Measurements from ENCODE around the gene SAP30BP. TPM values are rescaled to one million over a fixed set of nuclear protein-coding genes. Genes with fewer than 3 reads are reported as not detected.
A peak's percentile ranks its signal among the peaks of the same experiment; 100 is the strongest.

The SAP30BP gene
- 27.4 TPM for total RNA-seq (ENCODE audit: insufficient read depth, low replicate concordance)

GRCh38 chr17:75666959-75667790, at the start of gene SAP30BP, which contains the start of gene RECQL5:
Gene SAP30BP, plus strand, starts transcription at chr17:75667338. Its CDS starts 35 bp downstream, at chr17:75667373.
Gene RECQL5, minus strand, starts transcription at chr17:75667154. Its CDS starts 597 bp downstream, at chr17:75666557.
- DNase-seq (ENCODE audit: low spot score) = peak; percentile 99

- no peak for DNase-seq (ENCODE audit: low spot score)
Measured at GRCh38 chr17:75617675-75618074, 49.5 kb upstream of the SAP30BP start.

- no peak for DNase-seq (ENCODE audit: low spot score)
Measured at GRCh38 chr17:75619506-75620431, 47.4 kb upstream of the SAP30BP start.

GRCh38 chr17:75621489-75621888, 45.6 kb upstream of the SAP30BP start:
- DNase-seq (ENCODE audit: low spot score) = no peak

GRCh38 chr17:75622076-75622475, 45.1 kb upstream of the SAP30BP start:
- DNase-seq (ENCODE audit: low spot score) = no peak

GRCh38 chr17:75622771-75623273, 44.3 kb upstream of the SAP30BP start:
- DNase-seq (ENCODE audit: low spot score) = no peak

GRCh38 chr17:75623386-75623785, 43.8 kb upstream of the SAP30BP start:
- no peak for DNase-seq (ENCODE audit: low spot score)

- DNase-seq (ENCODE audit: low spot score) = no peak
Measured at GRCh38 chr17:75624021-75624420, 43.1 kb upstream of the SAP30BP start.

- no peak for DNase-seq (ENCODE audit: low spot score)
Measured at GRCh38 chr17:75624714-75625345, 42.3 kb upstream of the SAP30BP start.

GRCh38 chr17:75625813-75626486, 41.2 kb upstream of the SAP30BP start:
- no peak for DNase-seq (ENCODE audit: low spot score)

- no peak for DNase-seq (ENCODE audit: low spot score)
Measured at GRCh38 chr17:75626496-75627038, 40.6 kb upstream of the SAP30BP start.

- DNase-seq (ENCODE audit: low spot score) = no peak
Measured at GRCh38 chr17:75627094-75627493, 40.0 kb upstream of the SAP30BP start.

GRCh38 chr17:75628425-75628824, 38.7 kb upstream of the SAP30BP start:
- no peak for DNase-seq (ENCODE audit: low spot score)

- DNase-seq (ENCODE audit: low spot score) = no peak
Measured at GRCh38 chr17:75629157-75629556, 38.0 kb upstream of the SAP30BP start.

GRCh38 chr17:75630071-75630917, 36.8 kb upstream of the SAP30BP start:
- no peak for DNase-seq (ENCODE audit: low spot score)

GRCh38 chr17:75631353-75631752, 35.8 kb upstream of the SAP30BP start:
- DNase-seq (ENCODE audit: low spot score) = no peak

GRCh38 chr17:75632428-75632827, 34.7 kb upstream of the SAP30BP start:
- DNase-seq (ENCODE audit: low spot score) = no peak

- peak; percentile 89 for DNase-seq (ENCODE audit: low spot score)
Measured at GRCh38 chr17:75632863-75633485, 34.2 kb upstream of the SAP30BP start, which contains the start of gene SMIM5. Gene SMIM5, plus strand, starts transcription at chr17:75633434. Its CDS starts 6,768 bp downstream, at chr17:75640202.
